Measurements from ENCODE around the gene ODF2.
"Not testable (repeated sequence)": the region's sequence is repeated elsewhere in the genome, so short reads cannot be mapped to it uniquely, and the experiment has no call there.

The ODF2 gene

GRCh38 chr9:128485414-128485855 lies 29.6 kb downstream of the ODF2 start:
- DNase-seq, result no peak

GRCh38 chr9:128486201-128486600 lies 30.4 kb downstream of the ODF2 start:
- no peak for DNase-seq

- DNase-seq, result no peak
These were observed 37.6 kb downstream of the ODF2 start for GRCh38 chr9:128493424-128493823.

GRCh38 chr9:128494108-128494745 lies 38.4 kb downstream of the ODF2 start:
- no peak for DNase-seq

- no peak for DNase-seq
These were observed 38.9 kb downstream of the ODF2 start for GRCh38 chr9:128494746-128495129.

- no peak for DNase-seq
These were observed 39.5 kb downstream of the ODF2 start for GRCh38 chr9:128495296-128495695.

GRCh38 chr9:128495804-128496417 lies 40.1 kb downstream of the ODF2 start:
- no peak for DNase-seq

- no peak for DNase-seq
These were observed 42.2 kb downstream of the ODF2 start for GRCh38 chr9:128497824-128498610.

GRCh38 chr9:128498911-128499310 lies 43.1 kb downstream of the ODF2 start:
- DNase-seq, result no peak

GRCh38 chr9:128499920-128500319 lies 44.1 kb downstream of the ODF2 start:
- DNase-seq, result no peak

GRCh38 chr9:128503415-128503825 lies 47.6 kb downstream of the ODF2 start:
- not testable (repeated sequence) for DNase-seq

- no peak for DNase-seq
These were observed 48.1 kb downstream of the ODF2 start for GRCh38 chr9:128503870-128504269.

- DNase-seq, result peak; percentile 90
These were observed 48.9 kb downstream of the ODF2 start, which contains the start of gene GLE1 for GRCh38 chr9:128504485-128505413. Gene GLE1, plus strand, starts transcription at chr9:128504719. Its CDS starts 87 bp downstream, at chr9:128504806.

GRCh38 chr9:128505414-128505765 lies 49.6 kb downstream of the ODF2 start:
- no peak for DNase-seq

GRCh38 chr9:128505906-128506305 lies 50.1 kb downstream of the ODF2 start:
- not testable (repeated sequence) for DNase-seq

- no peak for DNase-seq
These were observed 57.0 kb downstream of the ODF2 start for GRCh38 chr9:128512820-128513219.

GRCh38 chr9:128521956-128522355 lies 66.2 kb downstream of the ODF2 start:
- no peak for DNase-seq

- DNase-seq, result no peak
These were observed 67.6 kb downstream of the ODF2 start for GRCh38 chr9:128523199-128523925.

- DNase-seq, result no peak
These were observed 70.9 kb downstream of the ODF2 start for GRCh38 chr9:128526720-128527119.

- no peak for DNase-seq
These were observed 72.8 kb downstream of the ODF2 start for GRCh38 chr9:128528445-128529160.

- no peak for DNase-seq
These were observed 73.4 kb downstream of the ODF2 start for GRCh38 chr9:128529191-128529590.
